Measurements from ENCODE around the gene CDC26.

DNA sequence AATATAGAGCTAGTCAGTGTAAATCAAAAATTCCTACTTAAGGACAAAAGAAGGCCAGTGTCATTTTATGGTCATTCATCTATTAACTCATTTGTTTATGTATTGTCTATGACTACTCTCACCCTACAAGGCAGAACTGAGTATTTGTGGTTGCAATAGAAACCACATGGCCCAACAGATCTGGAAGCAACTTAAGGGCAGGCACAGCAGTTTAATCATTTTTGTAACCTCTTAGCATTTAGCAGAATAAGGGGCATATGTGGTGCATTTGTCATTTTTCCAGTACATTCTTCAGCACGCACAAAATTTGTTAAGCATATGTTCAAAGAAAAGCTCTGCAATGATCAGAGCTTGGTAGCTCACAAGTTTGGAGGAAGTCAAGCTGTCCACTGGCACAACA lies 55.4 kb downstream of the CDC26 start:
- TF ChIP-seq POLR2A (IDR thresholded peaks at IDR 0.05; ENCODE audit: low read depth, low read length) = no peak
- no peak for TF ChIP-seq POLR2AphosphoS5 (IDR thresholded peaks at IDR 0.05; ENCODE audit: low read depth, low read length)

Data from GM12892 (cell line).